ENCODE measurements around the gene TERT.

DNA sequence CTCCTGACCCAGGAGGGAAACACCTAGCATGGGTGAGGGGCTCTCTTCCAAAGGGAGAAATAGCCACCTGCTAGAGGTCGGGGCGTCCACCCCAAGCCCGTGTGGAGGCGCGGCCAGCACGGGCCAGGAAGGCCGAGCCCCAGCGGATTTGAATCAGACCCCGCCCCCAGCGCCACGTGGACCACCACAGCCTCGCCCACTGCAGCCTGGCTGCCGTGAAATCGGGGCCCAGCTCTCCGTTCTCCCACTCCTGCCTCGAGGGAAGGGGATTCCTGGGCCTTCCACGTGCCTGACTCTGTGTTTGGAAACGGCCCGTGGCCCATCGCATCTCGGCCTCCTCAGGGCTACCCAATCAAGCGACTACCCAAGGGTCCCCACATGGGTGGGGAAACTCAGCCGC, 38.1 kb downstream of the TERT start:
- TF ChIP-seq, protein P1, sequence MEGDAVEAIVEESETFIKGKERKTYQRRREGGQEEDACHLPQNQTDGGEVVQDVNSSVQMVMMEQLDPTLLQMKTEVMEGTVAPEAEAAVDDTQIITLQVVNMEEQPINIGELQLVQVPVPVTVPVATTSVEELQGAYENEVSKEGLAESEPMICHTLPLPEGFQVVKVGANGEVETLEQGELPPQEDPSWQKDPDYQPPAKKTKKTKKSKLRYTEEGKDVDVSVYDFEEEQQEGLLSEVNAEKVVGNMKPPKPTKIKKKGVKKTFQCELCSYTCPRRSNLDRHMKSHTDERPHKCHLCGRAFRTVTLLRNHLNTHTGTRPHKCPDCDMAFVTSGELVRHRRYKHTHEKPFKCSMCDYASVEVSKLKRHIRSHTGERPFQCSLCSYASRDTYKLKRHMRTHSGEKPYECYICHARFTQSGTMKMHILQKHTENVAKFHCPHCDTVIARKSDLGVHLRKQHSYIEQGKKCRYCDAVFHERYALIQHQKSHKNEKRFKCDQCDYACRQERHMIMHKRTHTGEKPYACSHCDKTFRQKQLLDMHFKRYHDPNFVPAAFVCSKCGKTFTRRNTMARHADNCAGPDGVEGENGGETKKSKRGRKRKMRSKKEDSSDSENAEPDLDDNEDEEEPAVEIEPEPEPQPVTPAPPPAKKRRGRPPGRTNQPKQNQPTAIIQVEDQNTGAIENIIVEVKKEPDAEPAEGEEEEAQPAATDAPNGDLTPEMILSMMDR (IDR thresholded peaks at IDR 0.05), result no peak
- TF ChIP-seq POLR2A (IDR thresholded peaks at IDR 0.05) (no peak), POLR2AphosphoS5 (IDR thresholded peaks at IDR 0.05) (no peak)

Measured in gastroesophageal sphincter (tissue), 3 donors.